NCI-H748 treated with DMSO at 0.1 percent for 48 hours (cell line): ENCODE measurements around the gene ZNF862.

ENCODE experiments used
- DNase-seq: peaks from one replicate; lab custom pipeline; 2025; lab: John Stamatoyannopoulos, UW

Gene ZNF862

DNA sequence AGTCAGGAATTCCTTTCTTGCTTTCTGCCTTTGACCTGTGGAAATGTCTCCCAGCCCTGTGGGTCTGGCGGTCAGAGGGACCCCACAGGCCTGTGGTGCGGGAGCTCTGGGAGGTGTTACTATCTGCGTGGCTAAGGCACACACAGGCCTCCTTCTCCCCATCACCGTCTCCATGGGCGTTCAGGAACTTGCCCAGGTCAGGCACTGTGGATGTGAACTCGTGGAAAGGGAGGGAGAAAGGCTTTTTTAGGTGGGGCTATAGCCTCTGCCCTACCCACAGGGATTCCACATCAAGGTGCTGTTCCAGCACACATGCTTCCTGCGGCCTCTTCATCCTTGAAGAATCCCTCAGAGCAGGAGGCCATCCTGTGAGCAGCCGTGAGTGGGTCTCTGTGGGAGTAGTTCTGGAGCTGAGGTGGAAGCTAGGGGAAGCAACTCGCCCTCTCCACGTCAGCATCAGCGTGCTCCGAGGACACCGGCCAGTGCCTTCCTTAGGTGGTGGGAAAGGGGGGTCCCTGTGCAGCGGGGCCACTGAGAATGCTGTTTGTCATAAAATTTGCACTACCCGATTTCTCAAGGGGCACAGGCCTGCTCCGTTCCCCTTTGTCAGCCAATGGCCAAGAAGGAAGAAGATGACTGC lies 28.1 kb downstream of the ZNF862 start:
- DNase-seq: no peak

DNA sequence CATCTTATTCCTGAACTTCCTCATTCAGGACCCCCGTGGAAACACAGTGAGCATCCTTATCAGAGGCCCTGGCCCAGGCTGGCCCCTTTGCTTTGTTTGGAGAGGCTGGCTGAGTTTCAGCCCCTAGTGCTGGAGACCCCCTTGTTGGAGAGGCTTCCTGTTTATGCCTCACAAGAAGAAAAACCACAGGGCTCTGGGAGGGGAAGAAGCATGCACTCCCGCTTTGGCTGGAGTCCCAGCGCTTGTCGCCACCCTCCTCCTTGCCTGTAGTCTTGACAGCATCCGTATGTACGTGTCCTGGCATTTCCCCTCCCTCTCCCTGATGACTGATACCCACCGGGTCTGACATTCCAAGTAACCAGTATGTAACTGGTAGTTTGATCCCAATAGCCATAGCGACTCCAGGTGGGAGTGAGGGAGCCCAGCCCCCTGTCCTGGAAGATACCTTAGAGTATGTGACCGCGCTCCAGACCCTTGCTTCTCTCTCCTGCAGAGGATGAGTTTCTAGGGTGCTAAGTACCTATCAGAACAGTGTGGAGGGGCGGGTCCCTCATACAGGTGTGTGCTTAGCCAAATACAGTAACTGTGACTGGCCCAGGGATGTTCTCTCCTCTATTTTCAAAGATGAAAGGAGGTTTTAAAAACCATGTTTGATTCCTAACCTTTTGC lies 28.7 kb downstream of the ZNF862 start:
- DNase-seq: no peak

DNA sequence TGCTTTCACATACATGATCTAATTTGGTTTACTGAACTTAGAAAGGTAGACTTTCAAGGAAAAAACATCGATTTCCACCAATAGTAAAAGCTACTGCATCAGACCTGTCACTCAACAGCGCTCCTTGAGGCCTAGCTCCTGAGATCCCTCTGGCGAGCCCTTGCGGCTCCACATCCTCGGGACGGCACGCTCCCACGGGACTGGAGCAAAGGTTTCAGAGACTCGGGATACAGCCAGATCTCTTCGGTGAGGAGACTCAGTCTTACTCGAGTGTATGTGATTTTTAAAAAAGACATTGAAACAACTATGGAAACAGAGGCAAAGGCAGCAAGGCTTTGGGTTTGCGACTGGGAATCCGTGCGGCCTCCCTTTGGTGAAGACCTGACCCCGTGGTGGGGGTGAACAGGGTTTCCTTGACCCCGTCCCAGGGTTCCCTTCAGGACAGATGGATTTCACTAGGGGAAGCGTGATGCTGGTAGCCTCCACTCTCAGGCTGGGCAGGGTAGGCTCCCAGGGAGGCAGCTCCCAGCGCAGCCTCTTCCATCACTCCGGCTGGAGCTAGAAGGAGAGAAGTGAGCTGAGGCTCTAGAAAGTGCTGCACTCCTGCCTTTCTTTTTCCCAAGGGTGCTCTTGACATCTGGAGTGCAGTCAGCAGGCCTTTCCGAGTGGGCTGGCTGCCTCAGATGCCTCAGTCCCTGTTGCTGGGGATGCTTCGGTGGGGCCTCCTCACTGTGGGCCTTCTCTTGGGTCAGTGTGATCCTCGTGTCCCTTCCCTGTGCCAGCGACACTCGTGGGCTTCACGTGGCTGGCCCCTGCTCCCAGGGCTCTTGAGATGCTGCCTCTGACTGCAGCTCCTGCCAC lies 29.8 kb downstream of the ZNF862 start:
- no peak for DNase-seq

DNA sequence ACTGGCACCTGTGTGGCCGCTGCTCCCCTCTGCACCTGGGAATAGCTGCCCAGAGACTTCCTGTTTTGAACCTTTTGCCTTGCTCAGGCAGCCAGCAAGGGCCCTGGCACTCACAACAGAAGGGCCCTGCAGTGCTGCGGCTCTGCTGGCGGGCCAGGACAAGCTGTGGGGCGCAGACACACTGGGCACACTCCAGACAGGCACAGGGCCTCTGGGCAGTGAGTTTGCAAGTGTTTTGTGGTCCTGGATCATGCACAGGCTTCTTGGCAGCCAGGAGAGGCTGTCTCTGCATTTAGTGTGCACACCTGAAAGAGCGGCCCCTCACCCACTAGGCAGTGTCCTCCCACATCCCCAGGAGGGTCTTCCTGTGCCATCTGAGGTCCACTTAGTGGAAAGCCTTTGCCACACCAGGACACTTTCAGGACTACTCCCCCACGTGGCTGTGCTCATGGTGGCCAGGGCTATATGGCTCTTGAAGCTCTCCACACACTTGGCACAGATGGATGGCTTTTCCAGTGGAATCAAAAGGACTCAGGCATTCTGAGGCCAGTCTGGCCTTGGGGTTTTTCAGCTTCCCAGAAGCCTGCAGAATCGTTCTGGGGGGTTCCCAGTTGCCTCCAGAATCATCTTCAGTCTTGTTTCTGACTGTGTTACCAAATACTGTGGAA lies 30.6 kb downstream of the ZNF862 start:
- no peak for DNase-seq

DNA sequence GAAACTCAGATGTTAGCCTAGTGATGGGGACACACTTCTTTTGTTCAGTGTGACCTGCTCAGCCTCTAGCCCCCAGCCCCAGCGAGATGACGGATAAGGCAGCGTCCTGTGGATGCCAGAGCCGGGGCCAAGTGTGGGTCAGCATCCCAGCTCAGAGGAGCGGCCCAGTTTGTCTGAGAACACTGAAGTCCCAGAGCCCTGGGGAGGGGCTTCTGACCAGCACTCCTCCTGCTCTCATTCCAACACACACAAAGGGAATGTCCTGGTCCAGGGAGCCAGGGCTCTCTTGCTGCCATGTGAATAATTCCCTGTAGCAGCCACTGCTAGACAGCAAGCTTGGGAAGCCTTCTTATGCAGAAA lies 31.1 kb downstream of the ZNF862 start:
- DNase-seq: no peak

DNA sequence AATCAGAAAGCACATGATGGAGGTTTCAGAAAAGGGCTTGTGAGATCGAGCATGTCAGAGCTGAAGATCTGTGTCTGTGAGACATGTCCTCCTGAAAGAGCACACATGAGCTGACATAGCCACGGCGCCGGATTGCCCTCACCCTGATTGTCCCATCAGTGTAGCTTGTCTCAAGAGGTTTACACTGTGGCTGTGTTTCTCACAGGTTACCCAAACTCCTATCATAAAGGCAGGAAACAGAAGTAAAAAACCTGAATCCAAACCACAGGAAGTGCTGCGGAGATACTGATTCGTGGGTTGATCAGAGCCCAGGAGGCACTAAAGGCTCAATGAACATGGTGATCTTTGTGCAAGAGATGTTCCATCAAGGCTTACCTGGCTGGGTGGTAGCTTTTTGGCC lies 31.7 kb downstream of the ZNF862 start:
- DNase-seq: no peak

DNA sequence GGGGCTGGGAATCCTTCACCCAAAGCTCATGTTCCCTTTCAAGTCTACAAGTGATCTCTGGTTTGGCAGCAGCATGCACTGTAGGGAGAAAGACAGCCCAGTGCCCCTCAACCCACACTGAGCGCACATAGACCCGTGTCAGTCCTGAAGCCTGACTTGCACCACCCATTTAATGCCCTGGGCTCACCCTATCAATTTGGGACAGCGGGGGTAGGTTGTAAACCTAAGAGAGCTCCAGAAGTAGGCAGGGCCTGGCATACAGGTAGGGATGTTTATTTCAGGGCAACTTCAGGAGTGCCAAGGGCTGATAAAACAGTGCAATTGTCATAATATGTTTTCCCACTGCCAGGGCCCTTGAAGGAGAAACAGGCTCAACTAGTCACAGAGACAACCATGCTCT lies 32.1 kb downstream of the ZNF862 start:
- DNase-seq: no peak

DNA sequence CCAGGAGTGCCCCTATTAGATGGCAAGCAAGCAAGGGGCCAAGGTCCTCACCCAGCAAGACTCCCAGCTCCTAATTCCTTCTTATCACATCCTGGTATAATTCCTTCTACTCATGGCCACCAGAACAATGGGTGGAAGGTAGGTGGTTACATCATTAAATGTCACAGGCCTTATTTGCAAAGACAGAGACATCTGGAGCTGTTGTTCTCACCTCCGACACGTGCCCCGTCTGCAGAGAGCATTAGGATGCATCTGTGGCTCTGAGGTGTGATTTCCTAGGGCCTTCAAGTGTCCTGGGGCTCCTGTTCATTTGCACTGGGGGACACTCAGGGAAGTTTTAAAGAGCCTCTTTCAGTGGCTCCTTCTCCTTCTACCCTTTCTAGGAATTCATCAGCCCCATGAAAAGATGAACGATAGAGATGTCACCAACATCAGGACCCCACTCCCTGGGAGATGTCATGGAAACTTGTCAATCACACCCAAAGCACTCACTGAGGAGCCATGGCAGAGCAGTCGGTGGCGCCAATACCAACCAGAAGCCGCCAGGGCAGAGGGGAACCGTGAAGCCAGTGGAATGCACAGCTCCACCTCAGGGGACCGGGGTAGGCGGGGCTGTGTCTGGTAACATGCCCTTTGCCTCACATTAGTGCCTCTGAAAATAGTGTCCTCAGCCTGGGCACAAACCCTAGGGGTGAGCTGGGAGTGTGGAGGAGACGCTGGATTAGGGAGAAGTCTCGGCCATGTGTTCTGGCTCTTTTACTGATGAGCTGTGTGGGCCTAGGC lies 32.7 kb downstream of the ZNF862 start:
- DNase-seq: no peak

DNA sequence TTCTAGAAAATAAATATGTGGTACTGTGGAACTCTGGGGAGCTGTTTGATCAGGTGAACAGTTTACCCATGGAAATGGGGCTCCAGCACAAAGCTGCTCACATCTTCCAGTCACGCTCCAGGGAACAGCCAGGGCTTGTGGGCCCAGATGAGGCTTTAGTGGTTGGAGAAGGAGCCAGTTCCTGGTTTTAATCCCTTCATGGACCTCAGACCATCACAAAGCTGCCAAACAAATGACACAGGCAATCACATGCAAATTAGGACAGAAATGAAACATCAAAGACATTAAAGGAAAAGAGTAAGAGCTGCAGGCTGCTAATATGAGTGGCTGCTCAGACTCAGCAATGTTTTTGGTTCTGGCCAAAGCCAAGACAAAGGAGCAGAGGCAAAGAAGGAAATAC lies 33.4 kb downstream of the ZNF862 start:
- DNase-seq: no peak

DNA sequence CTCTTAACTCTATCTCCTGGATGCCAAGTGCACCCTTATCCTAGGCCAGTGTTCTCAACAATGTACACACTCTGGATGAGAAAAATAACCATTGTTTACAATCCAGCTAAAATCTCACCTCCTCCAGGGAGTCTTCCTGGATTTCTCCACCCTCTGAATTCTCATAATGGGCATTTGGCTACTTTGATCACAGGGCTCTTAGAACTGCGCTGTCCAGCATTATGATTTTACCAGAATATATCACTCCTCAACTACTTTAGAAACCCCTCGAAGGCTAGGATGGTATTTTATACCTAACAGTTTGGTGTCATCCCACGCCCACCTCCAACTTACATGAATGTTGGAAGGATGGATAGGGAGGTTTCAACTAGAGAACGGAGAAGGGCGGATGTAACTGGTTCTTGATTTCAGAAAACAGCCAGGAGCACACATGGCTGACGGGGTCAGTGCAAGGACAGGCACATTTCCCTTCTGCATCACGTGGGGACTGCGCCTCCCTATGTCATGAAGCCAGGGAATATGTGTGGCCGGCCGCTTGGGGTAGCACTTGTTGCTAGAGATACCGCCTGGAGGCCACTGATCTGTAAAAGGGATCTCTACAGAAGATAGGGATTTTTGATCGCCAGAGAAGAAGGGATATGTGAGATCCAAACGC lies 34.4 kb downstream of the ZNF862 start:
- DNase-seq: peak; percentile 59

DNA sequence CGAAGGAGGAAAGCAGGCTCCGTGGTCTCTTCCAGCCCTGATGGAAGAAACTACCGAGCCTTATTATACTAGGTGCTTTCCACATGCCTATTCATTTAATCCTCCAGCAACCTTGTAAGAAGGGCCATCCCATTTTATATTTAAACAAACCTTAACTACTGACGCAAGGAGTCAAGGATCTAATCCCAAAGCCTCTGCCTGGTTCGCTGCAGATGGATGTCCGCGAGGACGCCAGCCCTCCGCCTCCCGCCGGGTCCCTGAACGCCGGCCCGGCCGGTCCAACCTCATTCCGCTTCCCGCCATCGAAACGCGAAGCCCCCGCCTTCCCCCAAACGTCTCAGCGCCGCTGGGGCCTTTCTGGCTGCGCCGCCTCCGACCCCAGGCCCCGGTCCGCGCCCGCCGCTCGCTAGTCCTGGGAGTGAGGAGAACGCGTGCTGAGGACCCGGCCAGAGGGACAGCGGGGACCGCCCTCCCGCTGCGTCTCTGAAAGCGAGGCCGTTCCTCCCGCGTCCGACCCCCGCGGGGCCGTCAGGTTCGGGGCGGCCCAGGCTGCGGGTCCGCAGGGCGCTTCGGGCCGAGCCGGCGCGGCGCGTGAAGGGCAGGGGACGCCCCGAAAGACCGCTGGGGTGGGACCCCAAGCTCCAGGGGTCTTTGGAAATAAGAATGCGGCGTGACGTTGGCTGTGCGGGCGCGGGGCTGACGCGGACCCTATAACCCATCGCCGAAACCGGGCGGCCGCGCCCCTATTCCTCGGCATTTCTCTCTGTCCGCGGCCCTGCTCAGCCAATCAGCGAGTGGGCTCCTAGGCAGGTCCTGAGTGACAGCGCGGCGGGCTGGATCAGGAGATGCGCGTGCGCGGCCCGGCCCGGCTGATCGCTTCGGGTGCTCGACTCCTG lies 35.1 kb downstream of the ZNF862 start, which contains the start of gene ATP6V0E2:
ATP6V0E2 (plus strand) TSS at position 896 of the 896 bp plus-strand sequence. CDS start 97 bp downstream, outside the sequence.
- peak; percentile 84 for DNase-seq

DNA sequence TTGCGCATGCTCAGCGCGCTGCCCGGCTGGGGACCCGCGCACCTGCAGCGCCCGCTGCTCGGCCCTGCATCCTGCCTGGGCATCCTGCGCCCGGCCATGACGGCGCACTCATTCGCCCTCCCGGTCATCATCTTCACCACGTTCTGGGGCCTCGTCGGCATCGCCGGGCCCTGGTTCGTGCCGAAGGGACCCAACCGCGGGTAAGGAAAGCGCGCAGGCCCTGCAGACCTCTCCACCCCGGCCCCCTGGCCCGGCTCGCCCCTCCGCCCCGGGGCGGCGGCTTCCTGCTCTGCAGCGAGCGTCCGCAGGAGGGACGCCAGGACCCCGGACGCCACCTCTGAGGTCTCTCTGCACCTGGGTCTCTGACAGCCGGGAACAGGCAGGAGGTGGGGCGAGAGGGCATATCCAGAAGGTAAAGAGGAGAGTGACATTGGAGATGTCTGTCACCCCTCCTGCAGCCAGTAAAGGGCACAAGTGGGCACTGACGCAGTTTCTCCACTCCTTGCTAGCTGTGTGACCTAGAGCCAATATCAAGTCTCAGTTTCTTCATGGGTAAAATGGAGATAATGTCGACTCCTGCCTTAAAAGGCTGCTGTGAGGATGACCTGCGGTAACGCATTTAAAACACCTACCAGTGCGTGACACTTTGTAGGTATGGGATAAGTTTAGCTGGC lies 35.9 kb downstream of the ZNF862 start:
- no peak for DNase-seq

DNA sequence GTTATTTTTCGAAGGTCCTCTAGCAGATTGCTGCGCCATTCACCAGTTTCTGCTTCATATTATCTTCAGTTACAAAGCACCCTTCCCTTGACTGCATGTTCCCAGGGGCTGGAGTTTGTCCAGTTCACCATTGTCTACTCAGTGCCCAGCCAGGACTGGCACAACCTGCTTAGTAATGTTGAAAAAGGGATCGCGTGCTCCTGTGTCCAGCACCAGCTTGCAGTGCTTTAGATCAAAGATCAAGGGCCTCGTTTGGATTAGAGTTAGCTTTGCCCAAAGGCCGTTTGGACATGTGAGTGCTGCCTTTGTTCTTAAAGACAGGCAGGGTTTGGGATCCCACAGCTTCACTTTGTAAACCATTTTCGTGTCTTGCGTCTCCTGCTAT lies 36.5 kb downstream of the ZNF862 start:
- no peak for DNase-seq

DNA sequence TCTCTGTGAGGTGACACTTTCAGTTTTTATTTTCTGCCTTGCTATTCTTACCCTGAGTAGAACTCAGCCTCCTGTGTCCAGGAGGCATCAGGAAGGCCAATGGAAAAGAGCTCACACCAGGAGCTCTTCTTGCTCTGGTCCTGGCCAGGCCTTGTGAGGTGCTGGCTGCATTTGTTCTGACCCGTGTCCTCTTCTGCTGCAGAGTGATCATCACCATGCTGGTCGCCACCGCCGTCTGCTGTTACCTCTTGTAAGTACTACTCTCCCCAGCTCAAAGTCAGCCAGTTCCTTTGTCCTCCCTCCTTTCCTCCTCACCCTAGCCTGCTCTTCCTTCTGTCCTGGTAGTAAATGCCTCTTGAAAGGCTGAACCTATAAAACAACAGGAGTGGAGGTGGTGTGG lies 37.2 kb downstream of the ZNF862 start:
- DNase-seq: no peak

DNA sequence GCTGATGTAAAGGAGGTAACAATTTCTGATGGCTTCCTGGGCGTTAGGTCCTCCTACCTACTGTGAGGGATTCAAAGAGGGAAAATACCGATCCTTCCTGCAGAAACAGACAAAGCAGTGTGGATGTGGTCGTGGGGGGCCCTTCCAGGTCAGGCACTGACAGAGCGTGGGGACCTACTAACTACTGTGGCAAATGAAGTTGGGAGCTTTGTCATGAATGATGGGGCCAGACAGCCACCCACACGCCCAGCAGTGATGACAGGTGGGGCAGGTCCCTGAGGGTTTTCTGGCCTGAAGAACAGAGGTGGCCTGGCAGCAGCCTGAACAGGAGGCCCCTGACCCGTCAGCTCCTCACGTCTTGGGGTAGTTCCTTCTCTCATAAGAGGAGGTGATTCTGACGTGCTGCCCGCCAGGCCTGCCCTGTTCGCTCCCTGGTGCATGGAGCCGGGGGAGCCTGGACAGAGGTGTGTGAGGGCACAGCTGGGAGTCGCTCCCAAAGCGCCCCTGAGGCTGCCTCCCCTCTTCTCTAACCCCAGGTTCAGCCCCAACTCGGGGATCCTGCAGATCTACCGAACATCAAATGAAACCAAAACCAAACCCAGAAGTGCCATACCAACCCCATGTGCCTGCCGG lies 39.8 kb downstream of the ZNF862 start:
- no peak for DNase-seq

DNA sequence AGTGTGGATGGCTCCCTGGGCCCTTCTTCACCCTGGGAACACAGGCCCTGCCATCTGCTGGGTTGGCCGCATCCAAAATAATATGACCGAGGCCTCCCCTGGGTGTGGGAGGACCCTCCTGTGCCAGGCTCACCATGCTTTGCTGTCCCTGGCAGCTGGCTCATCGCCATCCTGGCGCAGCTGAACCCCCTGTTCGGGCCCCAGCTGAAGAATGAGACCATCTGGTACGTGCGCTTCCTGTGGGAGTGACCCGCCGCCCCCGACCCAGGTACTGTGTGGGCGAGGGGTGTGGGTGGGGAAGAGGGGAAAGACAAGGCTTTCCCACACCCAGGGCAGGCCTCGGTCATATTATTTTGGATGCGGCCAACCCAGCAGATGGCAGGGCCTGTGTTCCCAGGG lies 40.3 kb downstream of the ZNF862 start:
- no peak for DNase-seq

DNA sequence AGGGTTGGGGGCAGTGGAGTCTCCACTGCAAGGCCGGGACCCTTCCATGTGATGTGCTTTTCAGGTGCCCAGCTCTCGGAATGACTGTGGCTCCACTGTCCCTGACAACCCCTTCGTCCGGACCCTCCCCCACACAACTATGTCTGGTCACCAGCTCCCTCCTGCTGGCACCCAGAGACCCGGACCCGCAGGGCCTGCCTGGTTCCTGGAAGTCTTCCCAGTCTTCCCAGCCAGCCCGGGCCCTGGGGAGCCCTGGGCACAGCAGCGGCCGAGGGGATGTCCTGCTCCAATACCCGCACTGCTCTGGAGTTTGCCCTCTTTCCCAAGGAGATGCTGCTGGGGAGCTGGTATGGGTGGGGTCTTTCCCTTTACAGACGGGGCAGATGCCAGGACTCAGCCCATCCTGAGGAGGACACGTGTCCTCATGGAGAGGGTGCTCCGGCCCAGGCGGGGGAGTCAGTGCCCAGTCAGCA lies 41.1 kb downstream of the ZNF862 start:
- no peak for DNase-seq

DNA sequence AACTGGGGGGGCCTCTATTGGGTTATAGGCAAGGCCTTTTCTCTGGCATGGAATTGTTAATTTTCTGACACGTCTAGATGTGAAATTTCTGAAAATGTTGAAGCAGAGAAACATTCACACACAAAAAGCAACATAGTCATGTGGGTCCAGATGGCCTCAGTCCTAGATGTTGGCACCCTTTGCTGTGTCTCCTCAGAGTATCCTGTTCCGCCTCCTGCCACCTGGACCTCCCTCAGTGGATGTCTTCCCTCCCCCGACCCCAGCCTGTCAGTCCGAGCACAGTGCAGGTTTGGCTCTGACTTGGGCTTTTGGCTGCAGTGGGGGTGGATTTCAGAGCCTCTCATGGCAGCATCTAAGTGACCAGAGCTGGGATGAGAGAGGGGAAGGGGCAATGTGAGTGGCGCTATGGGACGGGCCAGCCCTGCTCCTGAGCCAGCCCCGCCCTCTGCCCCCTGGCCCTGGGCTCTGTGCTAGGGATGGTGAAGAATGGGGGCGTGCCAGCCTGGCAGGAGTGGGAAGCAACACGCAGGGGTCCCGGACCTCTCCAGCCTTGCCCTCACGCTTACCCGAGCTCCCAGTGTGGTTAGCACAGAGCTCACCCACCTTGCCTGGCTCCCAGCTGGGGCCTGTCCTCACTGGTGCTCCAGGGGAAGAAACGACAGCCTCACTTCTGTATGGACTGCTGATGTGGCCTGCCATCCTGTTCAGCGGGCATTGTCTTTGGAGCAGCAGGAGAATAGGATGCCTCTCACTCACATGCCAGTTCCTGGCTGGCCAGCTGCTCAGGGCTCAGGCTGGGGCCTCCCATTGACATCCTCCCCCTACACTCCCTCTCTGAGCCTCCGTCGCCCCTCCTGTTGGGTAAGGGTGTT lies 41.8 kb downstream of the ZNF862 start:
- no peak for DNase-seq
